T-helper 2 cell treated with Interferon-gamma antibody and Interleukin-4, amounts not matched to agents 5 μg/mL and 100 μg/mL, for 36 hours (primary cell): Measurements from ENCODE around the gene VPS37B.
"Not testable (repeated sequence)": the region's sequence is repeated elsewhere in the genome, so short reads cannot be mapped to it uniquely, and the experiment has no call there.

Experiments
- DNase-seq: peaks from one replicate; pipeline ENCODE4 v3.0.0; 2021; ENCODE audit warnings: low spot score
- H3K27ac Mint-ChIP-seq: one replicate; pipeline ENCODE4 v1.8.0; 2021; ENCODE audit warnings: mild to moderate bottlenecking, mixed read lengths
- H3K27me3 Mint-ChIP-seq: one replicate; pipeline ENCODE4 v1.8.0; 2021; ENCODE audit warnings: low read depth, mixed read lengths
- H3K36me3 Mint-ChIP-seq: one replicate; pipeline ENCODE4 v1.8.0; 2021; ENCODE audit warnings: low read depth, mixed read lengths
- H3K4me1 Mint-ChIP-seq: one replicate; pipeline ENCODE4 v1.8.0; 2021; ENCODE audit warnings: low read depth, mixed read lengths
- H3K4me3 Mint-ChIP-seq: one replicate; pipeline ENCODE4 v1.8.0; 2022; ENCODE audit warnings: mild to moderate bottlenecking, moderate library complexity, mixed read lengths
- H3K9me3 Mint-ChIP-seq: one replicate; pipeline ENCODE4 v1.8.0; 2021; ENCODE audit warnings: mixed read lengths

Gene VPS37B

GRCh38 chr12:122882908-122883558 lies 12.9 kb downstream of the VPS37B start:
- H3K4me1 Mint-ChIP-seq = peaks cover 46% of the 10 kb centered on the region
- peaks cover 39% of the 10 kb centered on the region for H3K27me3 Mint-ChIP-seq
- no peak for DNase-seq
- no peak overlapping the region for H3K27ac Mint-ChIP-seq
- no peaks in the 10 kb centered on the region for H3K9me3 Mint-ChIP-seq
- H3K36me3 Mint-ChIP-seq = peaks cover 16% of the 10 kb centered on the region
- peak overlapping the region; percentile 20 for H3K4me3 Mint-ChIP-seq

- Mint-ChIP-seq H3K27ac (no peak overlapping the region), H3K9me3 (no peaks in the 10 kb centered on the region), H3K36me3 (peaks cover 18% of the 10 kb centered on the region), H3K4me1 (peaks cover 39% of the 10 kb centered on the region), H3K27me3 (peaks cover 41% of the 10 kb centered on the region), H3K4me3 (no peak overlapping the region)
- no peak for DNase-seq
Measured at GRCh38 chr12:122880668-122881067, 15.3 kb downstream of the VPS37B start.

GRCh38 chr12:122880155-122880667 lies 15.7 kb downstream of the VPS37B start:
- H3K27ac Mint-ChIP-seq = no peak overlapping the region
- no peak overlapping the region for H3K4me3 Mint-ChIP-seq
- no peaks in the 10 kb centered on the region for H3K9me3 Mint-ChIP-seq
- no peak for DNase-seq
- H3K27me3 Mint-ChIP-seq = peaks cover 41% of the 10 kb centered on the region
- peaks cover 42% of the 10 kb centered on the region for H3K4me1 Mint-ChIP-seq
- H3K36me3 Mint-ChIP-seq = peaks cover 18% of the 10 kb centered on the region

GRCh38 chr12:122878780-122879612 lies 16.9 kb downstream of the VPS37B start:
- Mint-ChIP-seq H3K36me3 (peaks cover 16% of the 10 kb centered on the region), H3K9me3 (no peaks in the 10 kb centered on the region), H3K27ac (no peak overlapping the region), H3K27me3 (peaks cover 37% of the 10 kb centered on the region), H3K4me3 (no peak overlapping the region), H3K4me1 (peaks cover 45% of the 10 kb centered on the region)
- DNase-seq = no peak

- Mint-ChIP-seq H3K4me1 (peaks cover 58% of the 10 kb centered on the region), H3K36me3 (peaks cover 23% of the 10 kb centered on the region), H3K27ac (no peak overlapping the region), H3K9me3 (no peaks in the 10 kb centered on the region), H3K27me3 (peaks cover 38% of the 10 kb centered on the region), H3K4me3 (no peak overlapping the region)
- no peak for DNase-seq
Measured at GRCh38 chr12:122876731-122877130, 19.2 kb downstream of the VPS37B start.

GRCh38 chr12:122876281-122876680 lies 19.6 kb downstream of the VPS37B start:
- DNase-seq, H3K9me3 Mint-ChIP-seq, H3K27ac Mint-ChIP-seq: not testable (repeated sequence)
- H3K36me3 Mint-ChIP-seq = peaks cover 24% of the 10 kb centered on the region
- peak overlapping the region; percentile 42 for H3K4me3 Mint-ChIP-seq
- peaks cover 60% of the 10 kb centered on the region for H3K4me1 Mint-ChIP-seq
- H3K27me3 Mint-ChIP-seq = peaks cover 37% of the 10 kb centered on the region

GRCh38 chr12:122875590-122876220 lies 20.2 kb downstream of the VPS37B start:
- Mint-ChIP-seq H3K27ac (peak overlapping the region; percentile 65), H3K4me1 (peaks cover 60% of the 10 kb centered on the region), H3K9me3 (no peaks in the 10 kb centered on the region), H3K4me3 (peak overlapping the region; percentile 42), H3K36me3 (peaks cover 22% of the 10 kb centered on the region), H3K27me3 (peaks cover 32% of the 10 kb centered on the region)
- DNase-seq = no peak

GRCh38 chr12:122874081-122874480 lies 21.8 kb downstream of the VPS37B start:
- DNase-seq = no peak
- Mint-ChIP-seq H3K27me3 (peaks cover 21% of the 10 kb centered on the region), H3K27ac (no peak overlapping the region), H3K36me3 (peaks cover 27% of the 10 kb centered on the region), H3K4me1 (peaks cover 53% of the 10 kb centered on the region), H3K9me3 (no peaks in the 10 kb centered on the region), H3K4me3 (no peak overlapping the region)

GRCh38 chr12:122873540-122873939 lies 22.4 kb downstream of the VPS37B start:
- Mint-ChIP-seq H3K9me3 (no peaks in the 10 kb centered on the region), H3K4me3 (peak overlapping the region; percentile 24), H3K27me3 (peaks cover 21% of the 10 kb centered on the region), H3K4me1 (peaks cover 51% of the 10 kb centered on the region), H3K27ac (no peak overlapping the region), H3K36me3 (peaks cover 33% of the 10 kb centered on the region)
- no peak for DNase-seq

GRCh38 chr12:122872815-122873361 lies 23.0 kb downstream of the VPS37B start:
- peak overlapping the region; percentile 86 for H3K4me3 Mint-ChIP-seq
- peaks cover 21% of the 10 kb centered on the region for H3K27me3 Mint-ChIP-seq
- H3K4me1 Mint-ChIP-seq = peaks cover 49% of the 10 kb centered on the region
- DNase-seq = no peak
- peaks cover 31% of the 10 kb centered on the region for H3K36me3 Mint-ChIP-seq
- no peaks in the 10 kb centered on the region for H3K9me3 Mint-ChIP-seq
- H3K27ac Mint-ChIP-seq = no peak overlapping the region

- H3K4me1 Mint-ChIP-seq = peaks cover 46% of the 10 kb centered on the region
- H3K4me3 Mint-ChIP-seq = peak overlapping the region; percentile 86
- H3K27me3 Mint-ChIP-seq = peaks cover 17% of the 10 kb centered on the region
- no peaks in the 10 kb centered on the region for H3K9me3 Mint-ChIP-seq
- DNase-seq = peak; percentile 74
- H3K27ac Mint-ChIP-seq = peak overlapping the region; percentile 89
- peaks cover 28% of the 10 kb centered on the region for H3K36me3 Mint-ChIP-seq
Measured at GRCh38 chr12:122871851-122872780, 23.8 kb downstream of the VPS37B start.

- H3K9me3 Mint-ChIP-seq = no peaks in the 10 kb centered on the region
- peaks cover 33% of the 10 kb centered on the region for H3K36me3 Mint-ChIP-seq
- peaks cover 17% of the 10 kb centered on the region for H3K27me3 Mint-ChIP-seq
- peak overlapping the region; percentile 86 for H3K4me3 Mint-ChIP-seq
- no peak for DNase-seq
- H3K27ac Mint-ChIP-seq = peak overlapping the region; percentile 89
- peaks cover 44% of the 10 kb centered on the region for H3K4me1 Mint-ChIP-seq
Measured at GRCh38 chr12:122870867-122871664, 24.9 kb downstream of the VPS37B start.
